ENCODE measurements around the gene DEPDC5.

The DEPDC5 gene

DNA sequence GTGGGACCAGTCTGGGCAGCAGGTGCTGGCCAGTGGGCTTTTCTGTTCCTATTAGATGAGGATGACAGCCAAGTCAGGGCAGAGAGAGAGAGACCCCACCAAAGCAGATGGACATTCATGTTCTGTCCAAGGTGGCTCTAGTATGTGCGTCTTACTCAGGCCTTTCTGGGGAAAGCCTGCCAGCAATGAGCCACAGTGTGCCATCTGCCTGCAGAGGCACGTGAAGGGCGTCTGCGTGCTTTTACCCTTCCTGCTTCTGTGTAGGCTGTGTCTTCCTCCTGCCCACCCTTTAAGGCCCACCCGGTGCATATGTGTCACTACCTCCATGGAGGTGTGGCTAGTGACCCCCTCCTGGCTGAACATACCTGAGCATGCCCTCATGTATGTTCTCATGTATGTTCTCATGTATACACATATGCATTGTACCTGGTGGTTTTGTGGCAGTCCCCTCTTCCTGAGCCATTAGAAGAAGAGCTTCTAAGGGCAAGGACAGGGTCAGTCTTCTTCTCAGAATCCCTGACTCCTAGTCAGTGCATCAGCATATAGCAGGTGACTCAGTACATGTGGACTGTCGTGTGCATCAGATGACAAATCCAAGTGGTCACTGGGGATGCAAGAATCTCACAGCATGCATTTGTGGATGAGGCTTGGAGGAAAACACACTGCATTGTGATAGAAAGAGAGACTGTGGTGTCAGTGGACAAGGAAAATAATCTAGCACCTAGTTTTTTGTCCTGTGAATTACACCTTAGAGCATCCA, 100.1 kb downstream of the DEPDC5 start:
- DNase-seq: no peak

DNA sequence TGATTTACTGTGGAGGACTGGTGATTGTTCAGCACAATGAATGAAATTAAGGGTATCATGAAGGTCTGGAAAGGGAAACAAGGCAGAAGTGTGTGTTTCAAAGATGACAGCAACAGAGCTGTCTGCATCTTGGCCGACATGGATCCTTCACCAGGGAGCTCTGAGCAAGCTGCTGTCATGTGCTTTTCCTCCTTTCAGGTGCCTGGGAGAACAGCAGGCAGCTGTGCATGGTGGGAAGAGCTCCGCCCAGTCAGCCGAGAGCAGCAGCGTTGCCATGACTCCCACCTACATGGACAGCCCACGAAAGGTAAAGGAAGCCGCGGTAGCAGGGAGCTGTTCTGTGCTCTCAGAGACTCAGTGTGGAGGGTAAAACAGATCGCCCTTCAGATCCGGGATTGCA, 103.4 kb downstream of the DEPDC5 start:
- no peak for DNase-seq

DNA sequence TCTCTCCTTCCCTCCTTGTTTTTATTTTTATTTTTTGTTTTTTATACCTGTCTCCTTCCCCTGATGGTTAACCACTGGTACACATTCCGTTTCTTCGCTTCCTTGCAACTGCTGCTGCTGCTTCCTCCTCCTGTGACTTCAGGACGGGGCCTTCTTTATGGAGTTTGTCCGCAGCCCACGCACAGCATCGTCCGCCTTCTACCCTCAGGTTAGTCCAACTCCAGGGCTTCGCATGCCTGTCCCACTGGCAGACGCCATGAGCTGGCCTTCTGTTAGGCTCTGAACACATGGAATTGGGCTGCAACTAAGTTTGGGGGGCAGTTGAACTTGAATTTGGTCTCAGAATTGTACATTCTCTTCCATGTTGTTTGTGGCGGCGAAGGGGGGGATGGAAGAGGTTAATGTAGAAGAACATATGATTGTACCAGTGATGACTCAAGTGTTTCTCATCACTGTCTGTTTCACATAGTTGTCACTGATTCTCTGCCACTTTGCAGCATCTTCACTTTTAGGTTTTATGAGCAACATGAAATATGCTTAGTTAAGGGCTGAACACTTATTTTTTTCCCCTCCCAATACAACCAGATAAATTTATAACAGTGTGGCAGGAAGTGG, 107.5 kb downstream of the DEPDC5 start:
- no peak for DNase-seq

DNA sequence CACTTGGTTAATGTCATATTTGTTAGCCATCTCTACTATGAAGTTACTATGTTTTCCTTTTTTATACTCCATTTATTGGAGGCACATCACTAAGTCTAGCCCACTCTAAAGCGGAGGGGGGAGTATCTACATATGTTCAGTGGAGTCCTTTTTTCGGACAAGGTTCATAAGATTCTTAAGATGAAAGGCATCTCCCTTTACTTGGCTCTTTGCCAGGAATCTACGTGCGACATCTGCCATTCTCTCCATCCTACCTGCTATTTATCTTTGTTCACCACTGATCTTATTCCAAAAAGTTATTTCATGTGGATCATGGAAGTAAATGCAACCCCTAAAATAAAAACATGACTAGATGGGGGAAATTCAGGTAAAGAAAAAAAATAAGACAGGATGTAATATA, 113.1 kb downstream of the DEPDC5 start:
- no peak for DNase-seq

DNA sequence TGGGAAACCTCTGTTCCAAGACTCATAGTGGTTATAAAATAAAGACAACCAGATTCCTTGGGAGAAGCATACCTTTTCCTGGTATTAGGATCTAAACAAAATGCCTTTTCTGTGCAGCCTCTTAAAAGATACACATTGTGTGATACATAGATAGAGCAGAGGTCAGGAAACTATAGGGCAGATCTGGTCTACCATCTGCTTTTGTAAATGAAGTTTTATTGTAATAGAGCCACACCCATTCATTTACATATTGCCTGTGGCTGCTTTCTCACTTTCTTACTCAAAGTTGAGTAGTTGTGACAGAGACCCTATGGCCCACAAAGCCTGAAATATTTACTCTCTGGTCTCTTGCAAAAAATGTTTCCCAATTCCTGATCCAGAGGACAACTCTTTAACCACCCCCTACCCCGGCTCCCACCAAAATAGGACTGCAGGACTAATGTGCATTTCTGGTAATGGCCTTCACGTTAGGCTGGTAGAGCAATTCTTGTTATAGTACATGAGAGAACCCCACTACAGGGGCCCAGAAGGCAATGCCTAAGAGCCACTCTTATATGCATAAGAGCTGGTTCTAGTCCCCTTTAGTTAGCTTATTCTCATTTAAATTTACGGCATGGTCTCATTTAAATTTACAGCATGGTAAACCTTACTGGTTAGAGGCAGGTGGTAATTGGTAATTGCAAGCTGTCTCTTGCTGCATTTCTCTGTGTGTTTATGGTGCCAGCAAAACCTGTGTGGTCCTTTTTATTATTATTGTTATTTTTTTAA, 113.8 kb downstream of the DEPDC5 start:
- DNase-seq: no peak

DNA sequence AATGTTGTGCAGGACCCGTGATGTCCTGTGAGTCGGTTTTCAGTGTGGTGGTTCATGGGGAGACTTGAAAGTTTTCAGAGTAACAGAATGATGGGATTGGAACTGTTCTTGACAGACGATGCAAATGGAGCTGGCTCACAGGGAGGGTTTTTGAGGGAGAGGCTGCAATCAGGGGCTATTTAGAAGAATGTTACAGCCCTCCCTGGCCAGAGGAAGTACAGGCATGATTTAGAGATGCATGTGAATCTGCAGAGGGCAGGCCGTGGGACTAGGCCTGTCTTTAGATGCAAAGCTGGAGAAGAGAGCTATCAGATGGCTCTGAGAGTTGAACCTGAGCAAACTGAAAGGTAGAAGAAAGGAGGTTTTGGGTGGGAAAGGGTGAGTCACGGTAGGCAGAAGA, 115.9 kb downstream of the DEPDC5 start:
- DNase-seq: no peak

DNA sequence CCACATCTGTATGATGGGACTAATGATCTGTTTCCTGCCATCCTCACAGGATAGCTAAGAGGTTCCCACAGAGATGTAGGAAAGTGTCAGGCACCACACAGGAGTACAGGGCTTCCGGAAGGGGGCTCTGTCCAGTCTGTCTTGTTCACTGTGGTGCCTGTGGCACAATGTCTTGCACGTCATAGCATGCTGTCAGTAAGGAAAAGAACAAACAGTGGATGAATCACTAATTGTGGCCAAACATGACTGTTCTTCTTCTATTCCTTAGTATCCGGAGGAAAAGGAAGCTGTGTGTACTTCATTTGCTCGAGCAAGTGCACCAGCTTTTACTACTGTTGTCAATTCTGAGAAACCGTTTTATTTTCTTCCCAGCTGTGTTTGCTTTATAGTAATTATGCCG, 117.1 kb downstream of the DEPDC5 start:
- DNase-seq: no peak

DNA sequence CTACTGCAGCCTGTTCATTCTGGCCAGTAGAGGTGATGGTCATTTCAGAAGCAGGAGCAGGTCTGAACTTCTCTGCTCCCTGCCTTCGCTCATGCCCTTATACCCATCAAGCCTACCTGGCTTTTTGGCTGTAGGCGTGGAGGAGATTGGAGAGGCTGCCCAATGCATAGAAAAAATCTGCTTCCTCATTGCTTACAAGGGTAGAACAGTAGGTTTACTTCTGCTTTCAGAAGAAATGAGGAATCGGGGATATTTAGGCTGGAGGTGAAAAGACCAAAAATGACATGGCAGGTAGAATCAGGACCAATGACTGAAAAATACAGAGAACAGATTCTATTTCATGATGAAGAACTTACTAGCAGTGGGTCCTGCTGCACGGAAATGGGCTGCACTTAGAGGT, 117.7 kb downstream of the DEPDC5 start:
- DNase-seq: no peak

DNA sequence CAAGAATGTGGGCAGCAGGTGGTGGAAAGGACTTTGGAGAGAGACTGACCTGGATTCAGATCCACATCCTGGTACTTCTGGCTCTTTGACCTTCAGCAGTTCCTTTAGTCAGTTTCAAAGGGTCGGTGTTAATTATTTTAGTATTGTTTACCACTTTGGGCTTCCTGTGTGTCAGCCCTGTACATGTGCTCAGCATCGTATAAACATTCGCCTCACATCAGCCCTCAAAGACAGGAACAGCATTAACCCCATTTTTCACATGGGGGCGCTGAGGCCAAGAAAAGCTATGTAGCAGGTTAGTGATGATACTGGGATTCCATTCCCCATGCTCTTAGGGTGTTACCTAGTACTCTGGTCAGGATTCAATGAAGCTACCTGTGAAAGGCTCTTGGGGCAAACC, 118.4 kb downstream of the DEPDC5 start:
- no peak for DNase-seq

DNA sequence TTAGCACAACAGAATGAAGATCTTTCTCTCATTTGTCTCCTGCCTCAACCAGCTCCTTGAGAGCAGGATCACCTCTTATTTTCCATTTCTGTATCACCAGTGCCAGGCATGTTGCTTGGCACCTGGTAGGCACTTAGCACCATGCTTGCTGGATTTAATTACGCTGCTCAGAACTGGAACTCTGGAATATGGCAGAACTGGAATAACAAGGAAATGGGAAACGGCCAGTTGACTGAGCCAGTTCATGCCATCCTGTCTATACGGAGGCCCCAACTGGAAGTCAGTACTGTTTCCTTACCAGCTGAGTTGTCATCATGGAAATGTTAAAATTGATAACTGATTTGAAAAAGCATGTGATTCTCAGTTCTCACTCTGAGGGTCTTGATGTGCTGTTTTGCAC, 121.0 kb downstream of the DEPDC5 start:
- no peak for DNase-seq

DNA sequence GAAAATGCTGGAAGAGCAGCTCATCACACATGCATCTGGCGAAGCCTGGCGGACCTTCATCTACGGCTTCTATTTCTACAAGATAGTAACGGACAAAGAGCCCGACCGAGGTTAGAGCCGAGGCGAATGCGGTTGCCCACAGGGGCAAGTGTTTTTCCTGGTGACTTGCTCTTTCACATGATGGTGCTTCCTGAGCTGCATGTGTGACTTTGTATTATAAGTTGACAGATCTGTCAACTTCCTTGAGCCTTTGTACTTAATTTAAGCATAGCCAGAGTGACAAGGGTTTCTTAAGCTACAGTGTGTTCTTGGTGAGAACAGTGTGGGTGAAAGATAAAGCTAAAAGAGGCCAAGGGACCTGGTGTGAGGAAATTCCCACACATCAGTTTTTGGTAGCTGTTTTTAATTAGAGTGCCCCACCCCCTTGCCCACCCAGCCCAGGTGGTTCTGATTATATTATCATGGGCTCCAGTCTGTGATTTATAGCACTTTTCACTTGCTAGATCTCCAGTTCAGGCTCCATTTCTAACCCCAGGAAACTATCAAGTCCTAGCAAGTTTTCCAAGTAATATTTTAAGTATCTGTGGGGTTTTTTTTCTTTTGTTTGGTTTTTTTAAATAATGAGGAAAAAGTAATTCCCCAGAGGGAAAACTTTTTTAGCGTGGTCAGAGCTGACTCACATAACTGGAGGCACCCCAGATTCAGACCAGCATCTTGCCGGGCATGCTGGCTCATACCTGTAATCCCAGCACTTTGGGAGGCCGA, 122.5 kb downstream of the DEPDC5 start:
- no peak for DNase-seq

DNA sequence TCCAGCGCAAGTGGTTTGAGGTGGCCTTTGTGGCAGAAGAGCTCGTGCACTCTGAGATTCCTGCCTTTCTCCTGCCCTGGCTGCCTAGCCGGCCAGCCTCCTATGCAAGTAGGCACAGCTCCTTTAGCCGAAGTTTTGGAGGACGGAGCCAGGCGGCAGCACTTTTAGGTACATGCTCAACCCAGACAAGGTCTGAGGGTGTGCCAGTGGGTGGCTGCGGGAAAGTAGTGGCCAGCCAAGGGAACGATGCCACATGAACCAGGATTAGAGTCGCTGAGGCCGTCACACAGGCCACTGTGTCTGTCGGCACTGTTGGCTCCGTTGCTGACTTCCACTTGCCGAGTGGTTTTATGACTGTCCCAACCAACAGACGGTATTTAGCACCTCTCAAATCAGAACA, 125.8 kb downstream of the DEPDC5 start:
- DNase-seq: no peak

DNA sequence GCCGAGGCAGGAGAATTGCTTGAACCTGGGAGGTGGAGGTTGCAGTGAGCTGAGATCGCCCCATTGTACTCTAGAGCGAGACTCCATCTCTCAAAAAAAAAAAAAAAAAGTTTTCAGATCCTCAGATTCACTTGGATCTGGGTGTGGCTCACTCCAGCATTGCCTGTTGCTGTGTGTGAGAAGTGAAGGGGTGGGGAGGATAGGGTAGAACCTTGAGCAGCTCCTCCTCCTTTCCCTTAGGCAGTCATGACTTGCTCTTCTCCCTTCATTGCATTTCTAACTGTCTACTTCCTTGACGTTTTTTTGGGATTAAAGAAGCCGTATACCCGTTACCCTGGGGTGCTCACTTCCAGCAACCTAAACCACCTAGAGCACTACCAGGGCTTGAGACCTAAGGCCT, 127.4 kb downstream of the DEPDC5 start:
- DNase-seq: no peak

DNA sequence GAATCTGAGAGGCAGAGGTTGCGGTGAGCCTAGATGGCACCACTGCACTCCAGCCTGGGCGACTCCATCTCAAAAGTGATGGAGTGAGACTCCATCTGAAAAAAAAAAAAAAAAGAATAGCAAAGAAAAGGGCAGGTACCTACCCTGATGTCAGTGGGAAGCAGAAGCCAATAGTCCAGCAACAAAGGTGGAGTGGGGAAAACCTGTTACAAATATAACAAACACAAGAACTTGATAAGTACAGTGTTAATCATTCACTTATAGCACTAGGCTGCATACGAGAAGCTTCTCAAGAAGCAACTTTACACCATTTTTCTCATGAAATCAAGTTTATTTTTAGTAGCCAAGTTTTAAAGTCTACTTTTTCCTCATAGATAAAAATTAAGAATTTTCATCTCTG, 128.0 kb downstream of the DEPDC5 start:
- no peak for DNase-seq

DNA sequence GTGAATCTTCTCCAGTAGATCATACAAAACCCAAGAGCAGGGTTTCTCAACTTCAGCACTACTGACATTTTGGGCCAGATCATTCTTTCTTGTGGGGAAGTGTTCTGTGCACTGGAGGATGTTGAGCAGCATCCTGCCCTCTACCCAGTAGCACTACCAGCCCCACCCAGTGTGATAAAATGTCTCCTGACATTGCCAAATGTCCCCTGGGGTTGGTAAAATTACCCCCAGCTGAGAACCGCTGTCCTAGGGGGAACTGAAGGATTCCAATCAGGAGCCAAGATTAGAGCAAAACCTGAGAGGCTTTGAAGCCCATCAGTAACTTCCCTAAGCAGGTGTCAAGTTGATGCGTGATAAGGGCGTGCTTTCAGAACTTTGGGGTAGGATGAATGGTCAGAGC, 129.2 kb downstream of the DEPDC5 start:
- no peak for DNase-seq

DNA sequence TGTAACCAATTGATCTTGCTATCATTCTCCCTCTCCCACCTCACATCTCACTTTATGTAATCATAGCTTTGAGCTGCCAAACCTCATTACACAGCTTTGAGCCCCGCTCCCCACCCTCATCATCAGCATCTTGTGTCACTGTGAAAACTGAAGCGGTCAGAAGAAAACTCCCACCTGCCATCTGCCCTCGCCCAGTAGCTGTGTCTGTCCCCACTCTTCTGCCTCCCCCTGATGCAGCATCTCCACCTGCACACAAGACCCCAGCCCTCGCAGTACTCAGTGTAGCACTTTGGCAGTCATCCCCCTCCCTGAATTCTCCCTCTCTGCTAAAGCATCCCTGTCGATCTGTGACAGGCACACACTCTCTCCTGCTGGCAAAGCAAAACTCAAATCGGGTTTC, 130.2 kb downstream of the DEPDC5 start:
- DNase-seq: no peak

DNA sequence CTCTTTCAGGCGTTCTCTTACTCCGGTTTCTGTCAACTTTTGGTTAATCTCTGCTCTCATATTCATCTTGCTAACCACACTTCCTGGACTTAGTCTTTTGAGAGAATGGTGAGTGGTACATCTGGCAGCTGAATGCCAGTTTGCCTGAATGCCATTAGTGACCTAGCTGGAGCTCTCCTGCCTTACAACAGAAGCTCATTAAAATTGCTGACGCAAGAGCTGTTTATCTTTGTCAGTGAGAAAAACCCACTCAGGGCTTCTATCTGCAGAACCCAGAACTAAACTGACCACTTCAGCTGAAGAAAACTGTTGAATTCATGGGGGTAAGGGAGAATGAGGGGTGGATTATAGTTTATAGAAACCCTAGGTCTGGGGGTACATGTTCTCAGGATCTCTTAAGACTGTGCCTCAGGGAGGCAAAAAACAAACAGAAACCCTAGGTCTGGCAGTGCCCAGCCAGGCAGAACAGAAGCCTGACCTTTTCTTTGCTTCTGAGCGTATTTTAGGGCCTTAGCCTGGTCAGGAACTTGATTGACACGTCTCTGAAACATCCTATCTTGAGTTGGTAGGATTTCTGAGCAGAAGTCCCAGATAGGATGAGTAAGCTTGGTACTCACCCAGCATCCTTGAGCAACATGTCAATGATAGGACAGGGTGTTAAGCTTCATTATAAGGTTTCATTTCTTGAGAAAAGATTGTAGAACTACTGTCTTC, 137.7 kb downstream of the DEPDC5 start:
- no peak for DNase-seq

DNA sequence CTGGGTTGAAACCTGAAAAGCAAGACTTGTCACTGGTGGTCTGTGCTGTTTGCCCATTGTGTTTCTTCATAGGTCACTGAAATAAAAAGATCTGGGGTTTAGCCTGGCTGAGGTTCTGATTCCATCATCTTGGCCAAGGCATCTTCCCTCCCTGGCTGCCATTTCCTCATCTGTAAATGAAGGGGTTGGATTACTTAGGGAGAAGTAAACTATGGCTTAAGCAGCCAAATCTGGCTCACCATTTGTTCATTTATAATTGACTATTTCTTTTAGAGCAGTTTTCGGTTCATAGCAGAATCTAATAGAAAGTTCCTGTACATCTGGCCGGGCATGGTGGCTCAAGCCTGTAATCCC, 138.2 kb downstream of the DEPDC5 start:
- DNase-seq: no peak

DNA sequence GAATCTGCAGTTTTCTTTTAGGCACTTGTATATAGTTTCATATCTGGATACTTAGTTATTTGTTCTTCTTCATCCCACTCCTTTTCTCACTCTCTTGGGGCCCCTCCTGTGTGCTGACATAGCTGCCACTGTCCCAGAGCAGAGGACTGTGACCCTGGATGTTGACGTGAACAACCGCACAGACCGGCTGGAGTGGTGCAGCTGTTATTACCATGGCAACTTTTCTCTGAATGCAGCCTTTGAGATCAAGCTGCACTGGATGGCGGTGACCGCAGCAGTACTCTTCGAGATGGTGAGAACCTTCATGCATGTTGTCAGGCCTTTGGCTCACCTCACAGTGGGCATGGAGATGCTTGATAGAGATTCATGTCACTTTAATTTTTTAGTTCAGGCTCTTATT, 139.6 kb downstream of the DEPDC5 start:
- no peak for DNase-seq

DNA sequence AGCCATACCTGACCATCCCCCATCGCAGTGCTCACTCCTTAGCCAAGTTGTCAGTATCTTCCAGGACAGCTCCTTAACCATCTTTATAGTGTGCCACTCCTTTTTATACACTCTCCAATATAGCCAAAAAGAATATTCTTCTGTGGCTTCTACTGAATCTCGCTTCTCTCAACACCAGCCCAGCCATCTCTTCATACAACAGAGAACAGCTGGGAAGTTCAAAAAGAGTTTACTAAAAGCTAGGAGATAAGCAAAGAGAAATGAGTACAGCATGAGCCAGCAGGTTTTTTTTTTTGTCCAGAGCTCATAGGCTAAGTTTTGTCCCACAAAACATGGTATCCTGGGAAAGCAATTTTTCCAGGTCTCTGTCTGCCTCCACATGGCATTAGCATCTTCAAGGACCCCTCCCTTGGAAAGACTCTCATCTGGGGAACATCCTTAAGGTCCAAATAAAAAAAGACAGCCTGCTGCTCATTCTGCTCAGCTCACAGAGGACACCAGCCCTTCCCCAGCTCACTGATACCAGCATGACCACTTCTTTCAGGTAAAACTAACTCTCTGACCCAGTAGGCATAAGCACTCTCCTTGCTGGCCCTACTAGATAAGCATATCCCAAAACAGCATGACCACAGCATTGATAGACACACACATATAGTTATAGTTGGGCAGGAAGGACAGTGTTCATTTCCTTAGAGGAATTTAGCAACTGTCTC, 141.7 kb downstream of the DEPDC5 start:
- no peak for DNase-seq

DNA sequence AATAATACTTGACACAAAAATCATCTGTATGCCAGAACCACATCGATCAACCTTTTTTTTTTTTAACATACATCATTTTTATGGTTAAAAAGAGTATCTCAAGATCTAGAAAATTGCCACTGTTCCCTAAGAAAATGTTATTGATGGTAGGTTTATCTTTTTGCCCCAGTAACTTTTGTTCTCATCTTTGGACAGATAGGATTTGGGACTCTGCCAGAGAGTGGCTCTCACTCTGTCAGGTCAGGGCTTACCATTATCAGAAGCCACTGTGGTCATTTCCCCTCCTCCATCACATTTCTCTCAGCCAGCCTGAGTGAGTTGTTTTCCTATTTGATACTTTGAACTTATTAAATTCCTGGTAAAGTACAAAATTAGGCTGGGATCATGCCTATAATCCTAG, 142.7 kb downstream of the DEPDC5 start:
- DNase-seq: no peak
